ENCODE measurements around the gene AGPS. TPM values are rescaled to one million over a fixed set of nuclear protein-coding genes. Genes with fewer than 3 reads are reported as not detected.
A peak's percentile ranks its signal among the peaks of the same experiment; 100 is the strongest.

The AGPS gene
- total and polyA plus RNA-seq, 2 of the 13 experiments (the other 11 are each of a cell fraction or from before 2014, with no cell fraction given) = 39.4 to 99.0 TPM

DNA sequence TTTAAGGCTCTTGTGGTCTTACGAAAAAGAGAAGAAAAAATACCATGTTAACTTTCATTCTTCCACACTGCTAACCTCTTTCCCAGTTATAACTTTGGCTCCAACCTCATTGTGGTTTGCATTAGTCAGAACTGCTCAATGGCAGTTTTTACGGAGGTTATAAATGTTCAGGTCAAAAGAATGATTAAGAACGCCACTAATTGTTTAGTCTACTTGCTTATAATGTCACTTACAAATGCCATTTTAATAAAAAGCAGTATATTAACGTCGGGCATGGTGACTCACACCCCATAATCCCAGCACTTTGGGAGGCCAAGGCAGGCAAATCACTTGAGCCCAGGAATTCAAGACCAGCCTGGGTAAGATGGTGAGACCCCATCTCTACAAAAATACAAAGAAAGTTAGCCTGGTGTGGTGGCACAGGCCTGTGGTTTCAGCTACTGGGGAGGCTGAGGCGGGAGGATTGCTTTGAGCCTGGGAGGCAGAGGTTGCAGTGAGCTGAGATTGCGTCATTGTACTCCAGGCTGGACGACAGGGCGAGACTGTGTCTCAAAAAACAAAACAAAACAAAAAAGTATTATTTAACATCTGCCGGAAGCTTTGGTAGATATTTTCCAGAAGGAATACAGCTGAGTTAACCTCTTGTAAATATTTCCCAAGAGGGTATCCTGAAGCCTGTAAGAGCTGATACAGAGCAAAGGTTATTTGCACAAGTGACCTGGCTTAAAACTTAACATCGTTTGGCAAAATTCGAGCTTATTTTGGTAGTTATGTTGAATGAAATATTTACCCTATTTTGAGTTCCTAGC is 5.1 kb downstream of the AGPS start (continued):
- TF ChIP-seq ZBTB14 (CRISPR knock-in tag; IDR thresholded peaks at IDR 0.05) (0 out of 2 replicates have a peak, but pooled peaks have one; percentile 38), POLR2AphosphoS5 (IDR thresholded peaks at IDR 0.05; ENCODE audit: low read depth, low read length) (no peak), NR3C1 (CRISPR knock-in tag; IDR thresholded peaks at IDR 0.05) (no peak), TRIM24 (CRISPR knock-in tag; IDR thresholded peaks at IDR 0.05) (peak; percentile 73; the same call in 1 of the 2 replicates), ZNF33A (CRISPR knock-in tag; IDR thresholded peaks at IDR 0.05; ENCODE audit: borderline replicate concordance) (peak; percentile 78; the same call in 1 of the 2 replicates), ZNF160 (CRISPR knock-in tag; IDR thresholded peaks at IDR 0.05) (peak; percentile 90), ZNF205 (CRISPR knock-in tag; IDR thresholded peaks at IDR 0.05) (peak; percentile 84; the same call in 1 of the 2 replicates), PCBP1 (IDR thresholded peaks at IDR 0.05; ENCODE audit: borderline replicate concordance, low read depth, low read length) (no peak), HNF4A (CRISPR knock-in tag; IDR thresholded peaks at IDR 0.05) (peak; percentile 89; the same call in 1 of the 2 replicates), RERE (CRISPR knock-in tag; IDR thresholded peaks at IDR 0.05; ENCODE audit: low read depth) (peak; percentile 88), FOSL1 (CRISPR knock-in tag; IDR thresholded peaks at IDR 0.05; ENCODE audit: borderline replicate concordance) (peak; percentile 62; the same call in 1 of the 2 replicates), ZNF619 (CRISPR knock-in tag; IDR thresholded peaks at IDR 0.05) (no peak), MEIS2 (CRISPR knock-in tag; IDR thresholded peaks at IDR 0.05) (peak; percentile 96), RFX3 (CRISPR knock-in tag; IDR thresholded peaks at IDR 0.05) (no peak), FOXJ3 (CRISPR knock-in tag; IDR thresholded peaks at IDR 0.05; ENCODE audit: borderline replicate concordance) (peak; percentile 100)
- TF ChIP-seq, protein P1, sequence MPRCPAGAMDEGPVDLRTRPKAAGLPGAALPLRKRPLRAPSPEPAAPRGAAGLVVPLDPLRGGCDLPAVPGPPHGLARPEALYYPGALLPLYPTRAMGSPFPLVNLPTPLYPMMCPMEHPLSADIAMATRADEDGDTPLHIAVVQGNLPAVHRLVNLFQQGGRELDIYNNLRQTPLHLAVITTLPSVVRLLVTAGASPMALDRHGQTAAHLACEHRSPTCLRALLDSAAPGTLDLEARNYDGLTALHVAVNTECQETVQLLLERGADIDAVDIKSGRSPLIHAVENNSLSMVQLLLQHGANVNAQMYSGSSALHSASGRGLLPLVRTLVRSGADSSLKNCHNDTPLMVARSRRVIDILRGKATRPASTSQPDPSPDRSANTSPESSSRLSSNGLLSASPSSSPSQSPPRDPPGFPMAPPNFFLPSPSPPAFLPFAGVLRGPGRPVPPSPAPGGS (CRISPR knock-in tag; IDR thresholded peaks at IDR 0.05) = peak; percentile 87
- TF ChIP-seq, protein P2, sequence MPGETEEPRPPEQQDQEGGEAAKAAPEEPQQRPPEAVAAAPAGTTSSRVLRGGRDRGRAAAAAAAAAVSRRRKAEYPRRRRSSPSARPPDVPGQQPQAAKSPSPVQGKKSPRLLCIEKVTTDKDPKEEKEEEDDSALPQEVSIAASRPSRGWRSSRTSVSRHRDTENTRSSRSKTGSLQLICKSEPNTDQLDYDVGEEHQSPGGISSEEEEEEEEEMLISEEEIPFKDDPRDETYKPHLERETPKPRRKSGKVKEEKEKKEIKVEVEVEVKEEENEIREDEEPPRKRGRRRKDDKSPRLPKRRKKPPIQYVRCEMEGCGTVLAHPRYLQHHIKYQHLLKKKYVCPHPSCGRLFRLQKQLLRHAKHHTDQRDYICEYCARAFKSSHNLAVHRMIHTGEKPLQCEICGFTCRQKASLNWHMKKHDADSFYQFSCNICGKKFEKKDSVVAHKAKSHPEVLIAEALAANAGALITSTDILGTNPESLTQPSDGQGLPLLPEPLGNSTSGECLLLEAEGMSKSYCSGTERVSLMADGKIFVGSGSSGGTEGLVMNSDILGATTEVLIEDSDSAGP (CRISPR knock-in tag; IDR thresholded peaks at IDR 0.05; ENCODE audit: borderline replicate concordance) = peak; percentile 77
